T-cell (primary cell): ENCODE results near the gene HMG20A. TPM values are rescaled to one million over a fixed set of nuclear protein-coding genes. Genes with fewer than 3 reads are reported as not detected.

Experiments
- ATAC-seq, 4 experiments: fragments of 200-7000 bp in 3 of 4; fragments of 150-1000 bp in 1 of 4; cut with Tn5 transposase; replicated peaks in 1 of 4; 1 replicate in 3 of 4; 2 replicates in 1 of 4; pipeline ENCODE4 v1.10.0; 2021; ENCODE audit warnings: moderate library complexity in 3 of 4, mild to moderate bottlenecking in 2 of 4, moderate number of reproducible peaks in 1 of 4
- CTCF ChIA-PET, 2 donors: fragments of 300-600 bp; sonication (Branson Sonifier 250); formaldehyde crosslinking; loops; one replicate each; lab custom pipeline; 2022; ENCODE audit warnings: antibody characterized with exemption in 2 of 2; lab: Charles Lee
- POLR2A ChIA-PET, 2 donors: fragments of 300-600 bp; sonication (Branson Sonifier 250); formaldehyde crosslinking; loops; one replicate each; lab custom pipeline; 2022; ENCODE audit warnings: antibody characterized with exemption in 2 of 2; lab: Charles Lee
- DNase-seq, 35 experiments: peaks; one replicate each; pipeline versions ENCODE4 v3.0.0 to v3.0.0-alpha.2; 2013 to 2023
- H3K27ac ChIP-seq: one replicate; pipeline ENCODE4 v1.5.1; 2013; ENCODE audit warnings: low read length
- H3K27me3 ChIP-seq, 2 experiments: replicated peaks in 1 of 2; 1 replicate in 1 of 2; 2 replicates in 1 of 2; pipeline versions ENCODE4 v1.6.1 to v1.7.0; 2013; ENCODE audit warnings: low read length in 1 of 2, mixed read lengths in 1 of 2; ENCODE audit not compliant: control insufficient read depth in 2 of 2, insufficient read depth in 2 of 2; ENCODE audit errors: extremely low read depth in 1 of 2
- H3K36me3 ChIP-seq, 2 donors: 1 replicate in 1 of 2; 2 replicates in 1 of 2; pipeline versions ENCODE4 v1.6.1 to v1.7.0; 2013; ENCODE audit warnings: low read length in 1 of 2; ENCODE audit not compliant: control insufficient read depth in 2 of 2, insufficient read depth in 1 of 2; ENCODE audit errors: extremely low read depth in 1 of 2
- H3K4me1 ChIP-seq, 2 experiments: 1 replicate in 1 of 2; 2 replicates in 1 of 2; pipeline versions ENCODE4 v1.6.1 to v1.7.0; 2013; ENCODE audit warnings: low read length in 2 of 2, mixed read lengths in 1 of 2; ENCODE audit not compliant: insufficient read depth in 2 of 2, control insufficient read depth in 1 of 2; ENCODE audit errors: extremely low read depth in 1 of 2
- H3K4me3 ChIP-seq, 2 donors: 1 replicate in 1 of 2; 2 replicates in 1 of 2; pipeline versions ENCODE4 v1.5.1 to v1.7.0; 2013; ENCODE audit warnings: mild to moderate bottlenecking in 2 of 2, low read length in 1 of 2, moderate library complexity in 1 of 2; ENCODE audit not compliant: control insufficient read depth in 1 of 2; ENCODE audit errors: extremely low read depth in 1 of 2
- H3K9me3 ChIP-seq: 2 replicates; pipeline ENCODE4 v1.7.0; 2013
- H3K27ac Mint-ChIP-seq, 2 donors: one replicate each; pipeline ENCODE4 v1.8.0; 2020 to 2021; ENCODE audit warnings: mild to moderate bottlenecking in 2 of 2, mixed read lengths in 2 of 2
- H3K27me3 Mint-ChIP-seq, 2 donors: one replicate each; pipeline ENCODE4 v1.8.0; 2021 to 2022; ENCODE audit warnings: mixed read lengths in 2 of 2
- H3K36me3 Mint-ChIP-seq: one replicate; pipeline ENCODE4 v1.8.0; 2021; ENCODE audit warnings: mixed read lengths
- H3K4me1 Mint-ChIP-seq, 3 donors: one replicate each; pipeline ENCODE4 v1.8.0; 2020 to 2022; ENCODE audit warnings: mixed read lengths in 3 of 3, mild to moderate bottlenecking in 1 of 3
- H3K4me3 Mint-ChIP-seq, 3 donors: one replicate each; pipeline ENCODE4 v1.8.0; 2020 to 2022; ENCODE audit warnings: mild to moderate bottlenecking in 3 of 3, mixed read lengths in 3 of 3, moderate library complexity in 3 of 3
- H3K9me3 Mint-ChIP-seq, 3 donors: one replicate each; pipeline ENCODE4 v1.8.0; 2020 to 2022; ENCODE audit warnings: mixed read lengths in 3 of 3
- WGBS: methylation state at CpG from one replicate; pipeline ENCODE4 v1.1.5; 2013; ENCODE audit warnings: missing lambda C conversion rate; ENCODE audit not compliant: insufficient coverage; 5-methylcytosine and 5-hydroxymethylcytosine counted together
- total RNA-seq, 35 experiments: library from RNA in 6 of 35; stranded (reverse) in 6 of 35; fragments of 120-200 nt in 1 of 35; gene quantifications; one replicate each; pipeline versions ENCODE4 v1.2.1 to v1.2.4 and lab custom pipeline; 2013 to 2026

Gene HMG20A
- total RNA-seq, 5 donors from 2014 or later (not counting 1 experiment from before 2014, with no cell fraction given), result 34.2 to 48.3 (median 42.0) TPM

GRCh38 chr15:77421370-77421700 is 647 bp downstream of the HMG20A start:
- Mint-ChIP-seq H3K4me3 (peak overlapping the region; percentile 90 to 98 (median 97)), H3K36me3 (peaks cover 5% of the 10 kb centered on the region), H3K27me3 (no peaks in the 10 kb centered on the region), H3K9me3 (no peaks in the 10 kb centered on the region), H3K4me1 (peaks cover 52 to 62% (median 58%) of the 10 kb centered on the region in 3 donors), H3K27ac (peak overlapping the region; percentile 98 to 99)
- POLR2A ChIA-PET, result interaction anchor here (0.8 to 0.9 kb wide), 2 partner anchors 10 to 101 kb away, joined by 4 to 5 read pairs; no protein-coding TSS in a partner anchor
- peak overlapping the region; percentile 90 for H3K27ac ChIP-seq
- H3K9me3 ChIP-seq, result no peaks in the 10 kb centered on the region
- H3K4me1 ChIP-seq, result peaks cover 17 to 18% of the 10 kb centered on the region in 2 experiments
- H3K4me3 ChIP-seq, result peak overlapping the region; percentile 77 to 92
- CTCF ChIA-PET, result interaction anchor here in 1 of 2 donors (1.3 kb wide), 1 partner anchor 20 kb away, joined by 4 read pairs; no protein-coding TSS in a partner anchor
- peaks cover 0 to 3% of the 10 kb centered on the region in 2 donors for H3K36me3 ChIP-seq
- DNase-seq (peak in 3 of 35 experiments; percentile 1 to 2 (median 1)), ATAC-seq (no peak)
- peaks cover 0 to 3% of the 10 kb centered on the region in 2 experiments for H3K27me3 ChIP-seq
- WGBS, result no CpG with 5 or more reads among the region's 3 CpGs

DNA sequence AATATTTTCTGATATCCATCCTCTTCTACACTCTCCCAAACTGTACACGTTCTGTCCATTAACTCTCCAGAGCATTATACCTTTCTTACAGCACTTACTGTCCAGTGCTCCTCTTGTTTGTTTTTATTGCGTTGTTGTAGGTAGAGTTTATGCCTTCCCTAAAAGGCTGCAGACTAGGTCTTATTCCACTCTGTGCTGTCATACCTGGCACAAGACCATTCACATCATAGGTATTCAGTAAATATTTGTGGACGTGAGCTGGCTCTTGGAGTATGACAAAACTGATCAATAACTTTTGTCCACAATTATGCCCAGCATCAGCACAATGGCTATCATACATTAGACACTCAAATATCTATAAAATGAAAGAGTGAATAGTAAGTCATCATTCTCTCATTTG is 4.4 kb downstream of the HMG20A start:
- CTCF ChIA-PET, result no interaction called here
- DNase-seq (no peak), ATAC-seq (no peak)
- no peaks in the 10 kb centered on the region for H3K9me3 ChIP-seq
- WGBS, result no CpG with 5 or more reads among the region's 3 CpGs
- H3K36me3 ChIP-seq, result peaks cover 0 to 3% of the 10 kb centered on the region in 2 donors
- no peak overlapping the region for H3K27ac ChIP-seq
- Mint-ChIP-seq H3K27me3 (no peaks in the 10 kb centered on the region), H3K9me3 (no peaks in the 10 kb centered on the region), H3K27ac (no peak overlapping the region), H3K4me3 (no peak overlapping the region), H3K36me3 (peaks cover 12% of the 10 kb centered on the region), H3K4me1 (peaks cover 66 to 68% (median 68%) of the 10 kb centered on the region in 3 donors)
- H3K4me3 ChIP-seq, result no peak overlapping the region
- H3K4me1 ChIP-seq, result peaks cover 13 to 29% of the 10 kb centered on the region in 2 experiments
- no peaks in the 10 kb centered on the region for H3K27me3 ChIP-seq
- POLR2A ChIA-PET, result interaction anchor here in 1 of 2 donors (0.5 kb wide), 1 partner anchor 13 kb away, joined by 8 read pairs; no protein-coding TSS in a partner anchor

- Histone ChIP-seq H3K4me3 (no peak overlapping the region), H3K36me3 (peaks cover 0 to 3% of the 10 kb centered on the region in 2 donors), H3K27me3 (no peaks in the 10 kb centered on the region), H3K9me3 (no peaks in the 10 kb centered on the region), H3K4me1 (peaks cover 7 to 31% of the 10 kb centered on the region in 2 experiments), H3K27ac (no peak overlapping the region)
- DNase-seq (no peak), ATAC-seq (no peak)
- peak overlapping the region in 1 of 3 donors; percentile 7 for H3K4me3 Mint-ChIP-seq
- peaks cover 64 to 71% (median 69%) of the 10 kb centered on the region in 3 donors for H3K4me1 Mint-ChIP-seq
- H3K9me3 Mint-ChIP-seq, result no peaks in the 10 kb centered on the region
- peak overlapping the region; percentile 7 to 11 for H3K27ac Mint-ChIP-seq
- ChIA-PET CTCF (interaction anchor here in 1 of 2 donors (1.0 to 1.5 kb wide), 2 partner anchors 15 to 17 kb away, joined by 3 to 7 read pairs; no protein-coding TSS in a partner anchor), POLR2A (no interaction called here)
- H3K36me3 Mint-ChIP-seq, result peaks cover 16% of the 10 kb centered on the region
- no peaks in the 10 kb centered on the region for H3K27me3 Mint-ChIP-seq
- WGBS, result no CpG with 5 or more reads among the region's 1 CpG
These were observed 5.7 kb downstream of the HMG20A start for GRCh38 chr15:77426377-77426776.

- peaks cover 59 to 66% (median 64%) of the 10 kb centered on the region in 3 donors for H3K4me1 Mint-ChIP-seq
- no peaks in the 10 kb centered on the region for H3K9me3 Mint-ChIP-seq
- peak overlapping the region; percentile 7 to 11 for H3K27ac Mint-ChIP-seq
- CTCF ChIA-PET, result interaction anchor here in 1 of 2 donors (1.0 to 1.5 kb wide), 2 partner anchors 15 to 18 kb away, joined by 3 to 7 read pairs; no protein-coding TSS in a partner anchor
- ATAC-seq (peak in 2 of 4 experiments; percentile 20 to 27), DNase-seq (no peak)
- Histone ChIP-seq H3K9me3 (no peaks in the 10 kb centered on the region), H3K27me3 (no peaks in the 10 kb centered on the region), H3K27ac (no peak overlapping the region), H3K4me3 (no peak overlapping the region), H3K4me1 (peaks cover 3 to 26% of the 10 kb centered on the region in 2 experiments), H3K36me3 (peaks cover 0 to 3% of the 10 kb centered on the region in 2 donors)
- WGBS, result no CpG with 5 or more reads among the region's 1 CpG
- H3K4me3 Mint-ChIP-seq, result peak overlapping the region in 1 of 3 donors; percentile 7
- POLR2A ChIA-PET, result no interaction called here
- H3K36me3 Mint-ChIP-seq, result peaks cover 16% of the 10 kb centered on the region
- H3K27me3 Mint-ChIP-seq, result no peaks in the 10 kb centered on the region
These were observed 6.2 kb downstream of the HMG20A start for GRCh38 chr15:77426871-77427270.

DNA sequence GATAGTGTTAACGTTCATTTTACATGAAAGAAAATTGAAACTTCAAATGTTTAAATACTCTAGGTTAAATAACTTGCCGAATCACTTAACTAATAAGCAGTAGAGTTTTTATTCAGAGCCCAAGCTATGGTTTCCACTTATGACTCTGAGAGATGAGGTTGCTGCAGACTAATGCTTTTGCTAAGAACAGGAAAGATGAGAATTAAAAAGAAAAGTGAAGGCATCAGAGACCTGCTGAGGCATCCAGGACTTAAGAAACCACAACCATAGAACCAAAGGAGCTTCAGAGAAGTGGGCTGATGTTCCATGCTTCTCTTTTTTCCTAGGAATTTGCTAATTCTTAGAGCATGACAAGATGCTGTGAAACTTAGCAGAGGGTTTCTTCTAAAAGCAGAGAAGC is 9.5 kb downstream of the HMG20A start:
- ChIA-PET POLR2A (no interaction called here), CTCF (no interaction called here)
- no peak for ATAC-seq
- no CpG with 5 or more reads among the region's 2 CpGs for WGBS
- Histone ChIP-seq H3K36me3 (no peaks in the 10 kb centered on the region), H3K4me1 (peaks cover 0 to 19% of the 10 kb centered on the region in 2 experiments), H3K9me3 (no peaks in the 10 kb centered on the region), H3K27me3 (no peaks in the 10 kb centered on the region), H3K27ac (no peak overlapping the region), H3K4me3 (no peak overlapping the region)
- H3K9me3 Mint-ChIP-seq, result no peaks in the 10 kb centered on the region
- H3K4me1 Mint-ChIP-seq, result peaks cover 39 to 54% (median 43%) of the 10 kb centered on the region in 3 donors
- H3K27ac Mint-ChIP-seq, result no peak overlapping the region
- no peaks in the 10 kb centered on the region for H3K27me3 Mint-ChIP-seq
- no peak overlapping the region for H3K4me3 Mint-ChIP-seq
- H3K36me3 Mint-ChIP-seq, result peaks cover 13% of the 10 kb centered on the region
- DNase-seq, result no peak

DNA sequence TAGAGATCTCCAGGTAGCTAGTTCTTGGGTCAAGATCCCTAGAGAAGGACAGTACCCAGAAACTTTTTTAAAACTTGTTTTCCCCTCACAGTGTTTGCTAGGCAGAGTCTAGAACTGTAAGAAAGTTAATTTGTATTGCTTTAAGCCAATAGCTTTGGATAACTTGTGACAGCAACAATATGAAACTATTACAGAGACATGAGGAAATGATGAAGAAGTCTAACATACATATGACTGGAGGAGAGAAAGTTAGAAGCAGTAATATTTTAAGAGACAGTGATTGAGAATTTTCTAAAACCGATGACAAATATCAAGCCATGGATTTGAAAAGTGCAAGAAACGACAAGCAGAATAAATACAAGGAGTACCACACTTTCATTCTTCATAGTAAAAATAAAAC is 10.0 kb downstream of the HMG20A start:
- ChIA-PET CTCF (no interaction called here), POLR2A (no interaction called here)
- Mint-ChIP-seq H3K9me3 (no peaks in the 10 kb centered on the region), H3K27ac (no peak overlapping the region), H3K4me3 (no peak overlapping the region), H3K36me3 (peaks cover 14% of the 10 kb centered on the region), H3K4me1 (peaks cover 37 to 52% (median 41%) of the 10 kb centered on the region in 3 donors), H3K27me3 (no peaks in the 10 kb centered on the region)
- Histone ChIP-seq H3K27me3 (no peaks in the 10 kb centered on the region), H3K4me1 (peaks cover 0 to 19% of the 10 kb centered on the region in 2 experiments), H3K36me3 (no peaks in the 10 kb centered on the region), H3K27ac (no peak overlapping the region), H3K9me3 (no peaks in the 10 kb centered on the region), H3K4me3 (no peak overlapping the region)
- no peak for DNase-seq
- no peak for ATAC-seq
- WGBS, result no CpG with 5 or more reads among the region's 2 CpGs
